HUES6 (cell line): Measurements from ENCODE around the gene ELF1.

ENCODE experiments used
- H3K27ac ChIP-seq: 2 replicates; pipeline ENCODE4 v1.7.0; 2013; ENCODE audit warnings: low read depth, mild to moderate bottlenecking, low read length, inconsistent platforms
- H3K27me3 ChIP-seq: 2 replicates; pipeline ENCODE4 v1.6.1; 2013; ENCODE audit warnings: low read length; ENCODE audit not compliant: control insufficient read depth, insufficient read depth
- H3K36me3 ChIP-seq: 2 replicates; pipeline ENCODE4 v1.6.1; 2013; ENCODE audit warnings: low read length; ENCODE audit not compliant: control insufficient read depth, insufficient read depth
- H3K4me1 ChIP-seq: 2 replicates; pipeline ENCODE4 v1.6.1; 2013; ENCODE audit warnings: low read length; ENCODE audit not compliant: control insufficient read depth, insufficient read depth
- H3K4me3 ChIP-seq: 2 replicates; pipeline ENCODE4 v1.5.1; 2013; ENCODE audit warnings: low read depth, low read length
- H3K9ac ChIP-seq: one replicate; pipeline ENCODE4 v1.6.1; 2013; ENCODE audit warnings: mild to moderate bottlenecking, low read length
- H3K9me3 ChIP-seq: 2 replicates; pipeline ENCODE4 v1.6.1; 2013; ENCODE audit warnings: low read depth, low read length; ENCODE audit not compliant: control insufficient read depth, insufficient read depth

Gene ELF1

GRCh38 chr13:40987606-40988280, 31.4 kb downstream of the ELF1 start:
- H3K9me3 ChIP-seq, result no peaks in the 10 kb centered on the region
- no peak overlapping the region for H3K4me3 ChIP-seq
- H3K4me1 ChIP-seq, result peaks cover 6% of the 10 kb centered on the region
- no peak overlapping the region for H3K27ac ChIP-seq
- no peaks in the 10 kb centered on the region for H3K36me3 ChIP-seq
- no peak overlapping the region for H3K9ac ChIP-seq
- no peaks in the 10 kb centered on the region for H3K27me3 ChIP-seq

GRCh38 chr13:40986101-40986856, 32.8 kb downstream of the ELF1 start:
- H3K27me3 ChIP-seq, result no peaks in the 10 kb centered on the region
- H3K9me3 ChIP-seq, result no peaks in the 10 kb centered on the region
- no peak overlapping the region for H3K27ac ChIP-seq
- H3K9ac ChIP-seq, result no peak overlapping the region
- H3K36me3 ChIP-seq, result no peaks in the 10 kb centered on the region
- peaks cover 9% of the 10 kb centered on the region for H3K4me1 ChIP-seq
- no peak overlapping the region for H3K4me3 ChIP-seq

- Histone ChIP-seq H3K36me3 (no peaks in the 10 kb centered on the region), H3K27ac (no peak overlapping the region), H3K27me3 (no peaks in the 10 kb centered on the region), H3K9ac (no peak overlapping the region), H3K9me3 (no peaks in the 10 kb centered on the region), H3K4me3 (no peak overlapping the region), H3K4me1 (peaks cover 9% of the 10 kb centered on the region)
These were observed 33.6 kb downstream of the ELF1 start for GRCh38 chr13:40985381-40986100.

- H3K36me3 ChIP-seq, result no peaks in the 10 kb centered on the region
- no peaks in the 10 kb centered on the region for H3K9me3 ChIP-seq
- H3K27me3 ChIP-seq, result no peaks in the 10 kb centered on the region
- H3K27ac ChIP-seq, result no peak overlapping the region
- H3K4me3 ChIP-seq, result no peak overlapping the region
- H3K4me1 ChIP-seq, result peaks cover 9% of the 10 kb centered on the region
- H3K9ac ChIP-seq, result no peak overlapping the region
These were observed 34.3 kb downstream of the ELF1 start for GRCh38 chr13:40984668-40985366.

- Histone ChIP-seq H3K27ac (no peak overlapping the region), H3K9ac (no peak overlapping the region), H3K27me3 (no peaks in the 10 kb centered on the region), H3K36me3 (no peaks in the 10 kb centered on the region), H3K4me1 (peaks cover 9% of the 10 kb centered on the region), H3K9me3 (no peaks in the 10 kb centered on the region), H3K4me3 (no peak overlapping the region)
These were observed 35.1 kb downstream of the ELF1 start for GRCh38 chr13:40983725-40984667.

- H3K9me3 ChIP-seq, result no peaks in the 10 kb centered on the region
- H3K4me1 ChIP-seq, result peaks cover 9% of the 10 kb centered on the region
- H3K36me3 ChIP-seq, result no peaks in the 10 kb centered on the region
- H3K27ac ChIP-seq, result no peak overlapping the region
- no peak overlapping the region for H3K9ac ChIP-seq
- no peak overlapping the region for H3K4me3 ChIP-seq
- no peaks in the 10 kb centered on the region for H3K27me3 ChIP-seq
These were observed 35.9 kb downstream of the ELF1 start for GRCh38 chr13:40983259-40983658.

GRCh38 chr13:40982772-40983171, 36.3 kb downstream of the ELF1 start:
- H3K4me1 ChIP-seq, result peaks cover 9% of the 10 kb centered on the region
- no peak overlapping the region for H3K4me3 ChIP-seq
- H3K9ac ChIP-seq, result no peak overlapping the region
- no peaks in the 10 kb centered on the region for H3K27me3 ChIP-seq
- H3K9me3 ChIP-seq, result no peaks in the 10 kb centered on the region
- H3K27ac ChIP-seq, result no peak overlapping the region
- no peaks in the 10 kb centered on the region for H3K36me3 ChIP-seq

GRCh38 chr13:40981949-40982348, 37.2 kb downstream of the ELF1 start:
- Histone ChIP-seq H3K9me3 (no peaks in the 10 kb centered on the region), H3K4me3 (no peak overlapping the region), H3K4me1 (peaks cover 9% of the 10 kb centered on the region), H3K27ac (no peak overlapping the region), H3K9ac (no peak overlapping the region), H3K27me3 (no peaks in the 10 kb centered on the region), H3K36me3 (no peaks in the 10 kb centered on the region)

GRCh38 chr13:40981361-40981760, 37.8 kb downstream of the ELF1 start:
- Histone ChIP-seq H3K4me3 (no peak overlapping the region), H3K27ac (no peak overlapping the region), H3K9ac (no peak overlapping the region), H3K27me3 (no peaks in the 10 kb centered on the region), H3K4me1 (peaks cover 9% of the 10 kb centered on the region), H3K9me3 (no peaks in the 10 kb centered on the region), H3K36me3 (no peaks in the 10 kb centered on the region)

GRCh38 chr13:40980461-40980860, 38.7 kb downstream of the ELF1 start:
- Histone ChIP-seq H3K4me3 (no peak overlapping the region), H3K27ac (no peak overlapping the region), H3K9me3 (no peaks in the 10 kb centered on the region), H3K4me1 (peaks cover 9% of the 10 kb centered on the region), H3K36me3 (no peaks in the 10 kb centered on the region), H3K9ac (no peak overlapping the region), H3K27me3 (no peaks in the 10 kb centered on the region)
